Activated naive CD4-positive, alpha-beta T cell (primary cell): Measurements from ENCODE around the gene RSKR.
"Not testable (repeated sequence)": the region's sequence is repeated elsewhere in the genome, so short reads cannot be mapped to it uniquely, and the experiment has no call there.

ENCODE experiments used
- DNase-seq, 4 experiments: peaks; one replicate each; lab custom pipeline; 2025; lab: John Stamatoyannopoulos, UW

The RSKR gene

GRCh38 chr17:28613931-28614381, at the start of gene RSKR:
RSKR (minus strand) TSS chr17:28614185; CDS start chr17:28614161, 24 bp downstream.
- no peak for DNase-seq

GRCh38 chr17:28663723-28664122, 49.7 kb upstream of the RSKR start:
- DNase-seq, result no peak

- no peak for DNase-seq
Measured at GRCh38 chr17:28662527-28662829, 48.5 kb upstream of the RSKR start.

GRCh38 chr17:28661635-28662526, 47.9 kb upstream of the RSKR start, which contains the start of the genes SDF2 and SUPT6H:
SDF2 (minus strand) TSS chr17:28661906; CDS start chr17:28661876, 30 bp downstream.
SUPT6H (plus strand) TSS chr17:28662205; CDS start chr17:28673402, 11,197 bp downstream.
- DNase-seq, result peak; percentile 83 to 90 (median 89)

GRCh38 chr17:28659497-28659881, 45.5 kb upstream of the RSKR start:
- DNase-seq, result not testable (repeated sequence)

- DNase-seq, result not testable (repeated sequence)
Measured at GRCh38 chr17:28658766-28659496, 44.9 kb upstream of the RSKR start.

- not testable (repeated sequence) for DNase-seq
Measured at GRCh38 chr17:28658342-28658741, 44.4 kb upstream of the RSKR start.

- DNase-seq, result no peak
Measured at GRCh38 chr17:28657756-28658155, 43.8 kb upstream of the RSKR start.

GRCh38 chr17:28655160-28655559, 41.2 kb upstream of the RSKR start:
- no peak for DNase-seq

GRCh38 chr17:28648698-28649097, 34.7 kb upstream of the RSKR start:
- DNase-seq, result no peak

GRCh38 chr17:28646039-28646754, 32.2 kb upstream of the RSKR start:
- DNase-seq, result no peak

GRCh38 chr17:28645576-28645939, 31.6 kb upstream of the RSKR start:
- DNase-seq, result no peak

- peak; percentile 72 to 94 (median 89) for DNase-seq
Measured at GRCh38 chr17:28644787-28645575, 31.0 kb upstream of the RSKR start, which contains the start of gene BLTP2. BLTP2 (minus strand) TSS chr17:28645158; CDS start chr17:28645056, 102 bp downstream.

GRCh38 chr17:28643983-28644786, 30.2 kb upstream of the RSKR start:
- no peak for DNase-seq

- DNase-seq, result no peak
Measured at GRCh38 chr17:28641579-28641978, 27.6 kb upstream of the RSKR start.

- DNase-seq, result no peak
Measured at GRCh38 chr17:28635506-28635905, 21.5 kb upstream of the RSKR start.

- no peak for DNase-seq
Measured at GRCh38 chr17:28634206-28634865, 20.4 kb upstream of the RSKR start.

- no peak for DNase-seq
Measured at GRCh38 chr17:28626818-28627217, 12.8 kb upstream of the RSKR start.

GRCh38 chr17:28624148-28624547, 10.2 kb upstream of the RSKR start:
- no peak for DNase-seq

- DNase-seq, result no peak
Measured at GRCh38 chr17:28623696-28624095, 9.7 kb upstream of the RSKR start.
